GM12872 (cell line): ENCODE results near the gene ANO7.

Experiments
- CTCF ChIP-seq: IDR thresholded peaks from 3 replicates; pipeline ENCODE4 v1.5.1; 2011; ENCODE audit warnings: low read depth, mild to moderate bottlenecking, low read length, moderate library complexity; ENCODE audit not compliant: insufficient read depth

Gene ANO7

GRCh38 chr2:241178961-241179360 lies 9.5 kb upstream of the ANO7 start:
- TF ChIP-seq CTCF: no peak

- no peak for TF ChIP-seq CTCF
These were observed 8.6 kb upstream of the ANO7 start for GRCh38 chr2:241179899-241180298.

- TF ChIP-seq CTCF: no peak
These were observed 8.0 kb upstream of the ANO7 start for GRCh38 chr2:241180495-241180894.

- TF ChIP-seq CTCF: no peak
These were observed 6.4 kb upstream of the ANO7 start for GRCh38 chr2:241182126-241182525.

- TF ChIP-seq CTCF: no peak
These were observed 5.8 kb upstream of the ANO7 start for GRCh38 chr2:241182531-241183133.

GRCh38 chr2:241183221-241183620 lies 5.3 kb upstream of the ANO7 start:
- TF ChIP-seq CTCF: no peak

GRCh38 chr2:241184901-241185300 lies 3.6 kb upstream of the ANO7 start:
- no peak for TF ChIP-seq CTCF

- no peak for TF ChIP-seq CTCF
These were observed 2.5 kb upstream of the ANO7 start for GRCh38 chr2:241185961-241186360.
